COLO668 (cell line): ENCODE measurements around the gene COA5.

ENCODE experiments used
- DNase-seq: peaks from one replicate; lab custom pipeline; 2025; ENCODE audit not compliant: unreplicated experiment; lab: John Stamatoyannopoulos, UW

Gene COA5

GRCh38 chr2:98554116-98554861 is 54.0 kb downstream of the COA5 start:
- DNase-seq = no peak

- DNase-seq = no peak
Observed at GRCh38 chr2:98552499-98553179, 55.7 kb downstream of the COA5 start.

GRCh38 chr2:98551316-98551715 is 57.0 kb downstream of the COA5 start:
- no peak for DNase-seq

GRCh38 chr2:98550165-98550564 is 58.1 kb downstream of the COA5 start:
- DNase-seq = no peak
